C4-2B (cell line): Measurements from ENCODE around the gene TENT5A.

Experiments
- H3K27ac ChIP-seq: fragments of 450-650 bp; 2 replicates; pipeline ENCODE4 v1.5.1; 2017
- CTCF ChIP-seq: fragments of 450-650 bp; conservative IDR thresholded peaks from 2 replicates; pipeline ENCODE4 v1.5.1; 2017; ENCODE audit warnings: mild to moderate bottlenecking
- ZFX ChIP-seq: fragments of 450-650 bp; IDR thresholded peaks from 2 replicates; pipeline ENCODE4 v1.6.1; 2017

The TENT5A gene

DNA sequence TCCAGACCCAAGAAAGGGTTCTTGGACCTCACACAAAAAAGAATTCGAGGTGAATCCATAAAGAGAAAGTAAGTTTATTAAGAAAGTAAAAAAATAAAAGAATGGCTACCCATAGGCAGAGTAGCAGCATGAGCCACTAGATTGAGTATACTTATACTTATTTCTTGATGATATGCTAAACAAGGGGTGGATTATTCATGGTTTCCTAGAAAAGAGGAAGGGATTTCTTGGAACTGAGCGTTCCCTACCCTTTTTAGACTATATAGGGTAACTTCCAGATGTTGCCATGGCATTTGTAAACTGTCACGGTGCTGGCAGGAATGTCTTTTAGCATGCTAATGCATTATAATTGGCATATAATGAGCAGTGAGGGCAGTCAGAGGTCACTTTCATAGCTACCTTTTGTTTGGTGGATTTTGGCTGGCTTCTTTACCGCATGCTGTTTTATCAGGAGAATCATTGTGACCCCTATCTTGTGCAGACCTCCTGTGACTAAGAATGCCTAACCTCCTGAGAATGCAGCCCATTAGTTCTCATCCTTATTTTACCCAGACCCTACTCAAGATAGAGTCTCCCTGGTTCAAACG is 44.3 kb downstream of the TENT5A start:
- no peak for TF ChIP-seq CTCF
- no peak for TF ChIP-seq ZFX
- no peak overlapping the region for H3K27ac ChIP-seq

DNA sequence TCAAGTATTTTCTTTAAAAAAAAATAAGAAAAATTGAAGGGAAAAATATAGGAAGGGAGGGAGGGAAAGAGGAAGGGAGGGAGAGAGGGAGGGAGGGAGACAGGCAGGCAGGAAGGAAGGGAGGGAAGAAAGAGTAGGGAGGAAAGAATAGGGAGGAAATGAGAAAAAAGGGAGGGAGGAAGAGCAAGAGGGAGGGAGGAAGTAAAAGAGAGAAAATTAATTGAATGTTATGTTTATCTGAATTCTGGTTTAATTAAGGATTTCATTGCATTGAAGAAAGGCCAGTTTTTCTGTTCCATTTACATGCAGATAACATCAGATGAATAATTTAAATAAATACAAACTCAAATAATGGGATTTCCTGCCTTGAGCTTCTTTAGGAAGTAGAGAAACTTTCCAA is 47.8 kb downstream of the TENT5A start:
- TF ChIP-seq ZFX (no peak), CTCF (no peak)
- no peak overlapping the region for H3K27ac ChIP-seq

DNA sequence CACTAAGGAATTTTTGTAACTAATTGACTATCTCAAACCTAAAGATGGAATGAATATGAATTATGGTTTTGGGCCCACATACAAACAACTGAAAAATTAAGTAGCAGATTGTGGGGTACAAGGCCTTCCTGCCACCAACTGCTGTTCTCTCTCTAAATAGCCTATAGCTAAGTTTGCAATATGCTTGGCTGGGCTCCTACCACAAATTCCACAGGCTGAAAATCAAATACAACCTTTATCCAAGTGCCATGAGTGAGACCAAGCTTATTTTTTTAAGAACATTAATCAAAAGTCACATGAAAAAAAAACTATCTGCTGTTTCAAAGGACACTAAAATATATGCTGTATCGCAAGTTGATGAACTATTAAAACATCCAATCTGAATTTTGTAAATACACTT is 52.1 kb downstream of the TENT5A start:
- no peak for TF ChIP-seq CTCF
- no peak overlapping the region for H3K27ac ChIP-seq

GRCh38 chr6:81697559-81697958 is 54.9 kb downstream of the TENT5A start:
- no peak overlapping the region for H3K27ac ChIP-seq
- TF ChIP-seq ZFX = no peak
- no peak for TF ChIP-seq CTCF

DNA sequence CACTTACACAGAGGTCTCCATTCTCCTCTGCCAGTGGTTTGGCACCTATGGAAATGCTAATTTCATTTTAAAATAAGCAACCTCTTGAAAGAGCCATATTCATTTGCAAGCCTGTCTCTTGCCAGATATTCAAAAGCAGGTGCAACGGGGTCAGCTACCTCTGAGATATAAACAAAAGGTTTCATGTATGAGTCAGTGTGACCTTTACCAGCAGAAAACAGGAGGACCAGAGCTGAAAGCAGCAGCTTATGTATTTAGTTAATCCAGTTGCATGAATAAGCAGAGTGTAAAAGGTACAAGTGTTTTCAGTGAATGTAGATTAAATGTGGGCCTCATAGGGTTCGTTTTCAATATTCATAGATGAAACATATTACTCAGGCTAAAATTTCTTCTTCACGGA is 56.0 kb downstream of the TENT5A start:
- TF ChIP-seq ZFX = no peak
- TF ChIP-seq CTCF = no peak
- H3K27ac ChIP-seq = no peak overlapping the region
